GM23338 (cell line): ENCODE results near the gene ITSN2. TPM values are rescaled to one million over a fixed set of nuclear protein-coding genes. Genes with fewer than 3 reads are reported as not detected.

Source experiments
- ATAC-seq: fragments of 200-7000 bp; cut with Tn5 transposase; 3 replicates; pipeline ENCODE4 v1.9.1; 2020
- DNase-seq: peaks from one replicate; pipeline ENCODE4 v3.0.0-alpha.2; 2015; ENCODE audit warnings: low spot score
- H2AFZ ChIP-seq: fragments of 200-600 bp; sonication (generic); 2 replicates; pipeline ENCODE4 v1.8.0; 2016; ENCODE audit warnings: antibody characterized with exemption, mild to moderate bottlenecking, moderate library complexity
- H3F3A ChIP-seq: fragments of 200-600 bp; sonication (generic); replicated peaks from 2 replicates; pipeline ENCODE4 v1.8.0; 2017; ENCODE audit warnings: antibody characterized with exemption, mixed run types, low read depth
- H3K27ac ChIP-seq: fragments of 200-600 bp; sonication (generic); 2 replicates; pipeline ENCODE4 v1.6.1; 2016; ENCODE audit warnings: low read depth
- H3K27me3 ChIP-seq: fragments of 200-600 bp; sonication (generic); 2 replicates; pipeline ENCODE4 v1.8.0; 2016; ENCODE audit warnings: mild to moderate bottlenecking, mixed run types, moderate library complexity; ENCODE audit not compliant: insufficient read depth
- H3K36me3 ChIP-seq: fragments of 200-600 bp; sonication (generic); 2 replicates; pipeline ENCODE4 v1.8.0; 2016; ENCODE audit warnings: mild to moderate bottlenecking; ENCODE audit not compliant: insufficient read depth
- H3K4me1 ChIP-seq: fragments of 200-600 bp; sonication (generic); 2 replicates; pipeline ENCODE4 v1.8.0; 2016; ENCODE audit warnings: mild to moderate bottlenecking, moderate library complexity; ENCODE audit not compliant: insufficient read depth
- H3K4me2 ChIP-seq: fragments of 200-600 bp; sonication (generic); 2 replicates; pipeline ENCODE4 v1.7.1; 2017; ENCODE audit warnings: mixed run types
- H3K4me3 ChIP-seq: fragments of 200-600 bp; sonication (generic); 2 replicates; pipeline ENCODE4 v1.6.1; 2016; ENCODE audit warnings: mixed run types
- H3K79me2 ChIP-seq: fragments of 200-600 bp; sonication (generic); replicated peaks from 2 replicates; pipeline ENCODE4 v1.8.0; 2017; ENCODE audit warnings: mild to moderate bottlenecking; ENCODE audit not compliant: insufficient read depth
- H3K9me2 ChIP-seq: fragments of 200-600 bp; sonication (generic); 2 replicates; pipeline ENCODE4 v1.8.0; 2017; ENCODE audit not compliant: insufficient read depth
- H4K20me1 ChIP-seq: fragments of 200-600 bp; sonication (generic); replicated peaks from 2 replicates; pipeline ENCODE4 v1.8.0; 2017; ENCODE audit warnings: mild to moderate bottlenecking; ENCODE audit not compliant: insufficient read depth
- H3K27ac Mint-ChIP-seq: 2 replicates; pipeline ENCODE4 v1.8.0; 2020; ENCODE audit warnings: inconsistent platforms, mild to moderate bottlenecking, moderate library complexity, mixed read lengths
- H3K27me3 Mint-ChIP-seq: 3 replicates; pipeline ENCODE4 v1.8.0; 2022; ENCODE audit warnings: low read depth, mild to moderate bottlenecking, moderate library complexity, mixed read lengths, inconsistent platforms; ENCODE audit not compliant: insufficient read depth, poor library complexity
- H3K36me3 Mint-ChIP-seq: 3 replicates; pipeline ENCODE4 v1.8.0; 2021; ENCODE audit warnings: low read depth, mild to moderate bottlenecking, inconsistent platforms, moderate library complexity, mixed read lengths
- H3K4me1 Mint-ChIP-seq: 3 replicates; pipeline ENCODE4 v1.8.0; 2020; ENCODE audit warnings: mild to moderate bottlenecking, inconsistent platforms, mixed read lengths
- H3K4me3 Mint-ChIP-seq: 3 replicates; pipeline ENCODE4 v1.8.0; 2021; ENCODE audit warnings: moderate library complexity, mild to moderate bottlenecking, inconsistent platforms, mixed read lengths
- H3K9me3 Mint-ChIP-seq: 3 replicates; pipeline ENCODE4 v1.8.0; 2020; ENCODE audit warnings: moderate library complexity, mild to moderate bottlenecking, inconsistent platforms, mixed read lengths
- CREB1 ChIP-seq: fragments of 250-450 bp; sonication (Bioruptor Pico); IDR thresholded peaks from 2 replicates; pipeline ENCODE4 v1.5.0; 2020; ENCODE audit warnings: low read depth, mild to moderate bottlenecking, moderate library complexity
- CTCF ChIP-seq, 2 experiments: fragments of 200-600 bp in 1 of 2; sonication (generic) in 1 of 2; conservative IDR thresholded peaks; 2 replicates each; pipeline versions ENCODE4 v1.5.1 to v1.6.1; 2016 to 2017; ENCODE audit warnings: antibody characterized with exemption in 2 of 2, low read depth in 2 of 2, mild to moderate bottlenecking in 2 of 2, moderate library complexity in 1 of 2
- EZH2 ChIP-seq: fragments of 200-600 bp; sonication (generic); IDR thresholded peaks from one replicate; pipeline ENCODE4 v1.8.0; 2017; ENCODE audit warnings: antibody characterized with exemption, mild to moderate bottlenecking, low read depth; ENCODE audit not compliant: unreplicated experiment
- EZH2phosphoT487 ChIP-seq: fragments of 200-600 bp; sonication (generic); IDR thresholded peaks from one replicate; pipeline ENCODE4 v1.8.1; 2018; ENCODE audit warnings: antibody characterized with exemption; ENCODE audit not compliant: unreplicated experiment
- JUNB ChIP-seq: IDR thresholded peaks from one replicate; pipeline ENCODE4 v1.6.1; 2016; ENCODE audit warnings: antibody characterized with exemption; ENCODE audit not compliant: unreplicated experiment
- NANOG ChIP-seq: IDR thresholded peaks from 2 replicates; pipeline ENCODE4 v1.6.1; 2016; ENCODE audit warnings: antibody characterized with exemption, borderline replicate concordance
- POLR2AphosphoS5 ChIP-seq: IDR thresholded peaks from 2 replicates; pipeline ENCODE4 v1.6.1; 2016; ENCODE audit warnings: antibody characterized with exemption, low read depth
- STAT1 ChIP-seq: IDR thresholded peaks from one replicate; pipeline ENCODE4 v1.6.1; 2016; ENCODE audit warnings: antibody characterized with exemption; ENCODE audit not compliant: unreplicated experiment
- ZNF114 ChIP-seq: fragments of 250-450 bp; sonication (Bioruptor Pico); IDR thresholded peaks from 2 replicates; pipeline ENCODE4 v1.5.0; 2020; ENCODE audit warnings: mild to moderate bottlenecking, moderate library complexity
- ZNF331 ChIP-seq: fragments of 250-450 bp; sonication (Bioruptor Pico); IDR thresholded peaks from 2 replicates; pipeline ENCODE4 v1.5.0; 2020; ENCODE audit warnings: low read depth, mild to moderate bottlenecking, moderate library complexity
- polyA plus RNA-seq: library from polyadenylated mRNA; unstranded; fragments of >200 nt; fragmentation: Nextera tagmentation; extraction: Ambion mirVana; gene quantifications from 2 replicates; pipeline ENCODE4 v1.2.1, GENCODE V29; 2016
- total RNA-seq: library from RNA; depleted of rRNA; stranded (reverse); fragments of >200 nt; shearing (Covaris generic); gene quantifications from 2 replicates; pipeline ENCODE4 v1.2.3, GENCODE V29; 2014
- TF ChIP-seq, protein P1 (sequence below): IDR thresholded peaks from 2 replicates; pipeline ENCODE4 v1.6.1; 2016; ENCODE audit warnings: antibody characterized with exemption
- TF ChIP-seq, protein P2 (sequence below): IDR thresholded peaks from one replicate; pipeline ENCODE4 v1.6.1; 2018; ENCODE audit warnings: antibody characterized with exemption; ENCODE audit not compliant: unreplicated experiment
- TF ChIP-seq, protein P3 (sequence below): fragments of 250-450 bp; sonication (Bioruptor Pico); IDR thresholded peaks from 2 replicates; pipeline ENCODE4 v1.5.0; 2020; ENCODE audit warnings: mild to moderate bottlenecking, moderate library complexity

The ITSN2 gene
- total and polyA plus RNA-seq, 2 experiments from 2014 or later, result 17.1 to 17.8 TPM

GRCh38 chr2:24280645-24281044 is 79.7 kb downstream of the ITSN2 start:
- DNase-seq, result no peak
- TF ChIP-seq EZH2 (no peak), ZNF114 (no peak), ZNF331 (CRISPR knock-in tag) (no peak), POLR2AphosphoS5 (no peak), STAT1 (no peak), CTCF (conservative IDR thresholded peaks at IDR 0.05; ENCODE audit: low read depth in 2 of 2) (no peak), CREB1 (no peak), JUNB (no peak), NANOG (no peak), EZH2phosphoT487 (no peak)
- TF ChIP-seq, protein P1, sequence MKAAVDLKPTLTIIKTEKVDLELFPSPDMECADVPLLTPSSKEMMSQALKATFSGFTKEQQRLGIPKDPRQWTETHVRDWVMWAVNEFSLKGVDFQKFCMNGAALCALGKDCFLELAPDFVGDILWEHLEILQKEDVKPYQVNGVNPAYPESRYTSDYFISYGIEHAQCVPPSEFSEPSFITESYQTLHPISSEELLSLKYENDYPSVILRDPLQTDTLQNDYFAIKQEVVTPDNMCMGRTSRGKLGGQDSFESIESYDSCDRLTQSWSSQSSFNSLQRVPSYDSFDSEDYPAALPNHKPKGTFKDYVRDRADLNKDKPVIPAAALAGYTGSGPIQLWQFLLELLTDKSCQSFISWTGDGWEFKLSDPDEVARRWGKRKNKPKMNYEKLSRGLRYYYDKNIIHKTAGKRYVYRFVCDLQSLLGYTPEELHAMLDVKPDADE, result no peak
- TF ChIP-seq, protein P2, sequence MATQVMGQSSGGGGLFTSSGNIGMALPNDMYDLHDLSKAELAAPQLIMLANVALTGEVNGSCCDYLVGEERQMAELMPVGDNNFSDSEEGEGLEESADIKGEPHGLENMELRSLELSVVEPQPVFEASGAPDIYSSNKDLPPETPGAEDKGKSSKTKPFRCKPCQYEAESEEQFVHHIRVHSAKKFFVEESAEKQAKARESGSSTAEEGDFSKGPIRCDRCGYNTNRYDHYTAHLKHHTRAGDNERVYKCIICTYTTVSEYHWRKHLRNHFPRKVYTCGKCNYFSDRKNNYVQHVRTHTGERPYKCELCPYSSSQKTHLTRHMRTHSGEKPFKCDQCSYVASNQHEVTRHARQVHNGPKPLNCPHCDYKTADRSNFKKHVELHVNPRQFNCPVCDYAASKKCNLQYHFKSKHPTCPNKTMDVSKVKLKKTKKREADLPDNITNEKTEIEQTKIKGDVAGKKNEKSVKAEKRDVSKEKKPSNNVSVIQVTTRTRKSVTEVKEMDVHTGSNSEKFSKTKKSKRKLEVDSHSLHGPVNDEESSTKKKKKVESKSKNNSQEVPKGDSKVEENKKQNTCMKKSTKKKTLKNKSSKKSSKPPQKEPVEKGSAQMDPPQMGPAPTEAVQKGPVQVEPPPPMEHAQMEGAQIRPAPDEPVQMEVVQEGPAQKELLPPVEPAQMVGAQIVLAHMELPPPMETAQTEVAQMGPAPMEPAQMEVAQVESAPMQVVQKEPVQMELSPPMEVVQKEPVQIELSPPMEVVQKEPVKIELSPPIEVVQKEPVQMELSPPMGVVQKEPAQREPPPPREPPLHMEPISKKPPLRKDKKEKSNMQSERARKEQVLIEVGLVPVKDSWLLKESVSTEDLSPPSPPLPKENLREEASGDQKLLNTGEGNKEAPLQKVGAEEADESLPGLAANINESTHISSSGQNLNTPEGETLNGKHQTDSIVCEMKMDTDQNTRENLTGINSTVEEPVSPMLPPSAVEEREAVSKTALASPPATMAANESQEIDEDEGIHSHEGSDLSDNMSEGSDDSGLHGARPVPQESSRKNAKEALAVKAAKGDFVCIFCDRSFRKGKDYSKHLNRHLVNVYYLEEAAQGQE, result no peak
- TF ChIP-seq, protein P3, sequence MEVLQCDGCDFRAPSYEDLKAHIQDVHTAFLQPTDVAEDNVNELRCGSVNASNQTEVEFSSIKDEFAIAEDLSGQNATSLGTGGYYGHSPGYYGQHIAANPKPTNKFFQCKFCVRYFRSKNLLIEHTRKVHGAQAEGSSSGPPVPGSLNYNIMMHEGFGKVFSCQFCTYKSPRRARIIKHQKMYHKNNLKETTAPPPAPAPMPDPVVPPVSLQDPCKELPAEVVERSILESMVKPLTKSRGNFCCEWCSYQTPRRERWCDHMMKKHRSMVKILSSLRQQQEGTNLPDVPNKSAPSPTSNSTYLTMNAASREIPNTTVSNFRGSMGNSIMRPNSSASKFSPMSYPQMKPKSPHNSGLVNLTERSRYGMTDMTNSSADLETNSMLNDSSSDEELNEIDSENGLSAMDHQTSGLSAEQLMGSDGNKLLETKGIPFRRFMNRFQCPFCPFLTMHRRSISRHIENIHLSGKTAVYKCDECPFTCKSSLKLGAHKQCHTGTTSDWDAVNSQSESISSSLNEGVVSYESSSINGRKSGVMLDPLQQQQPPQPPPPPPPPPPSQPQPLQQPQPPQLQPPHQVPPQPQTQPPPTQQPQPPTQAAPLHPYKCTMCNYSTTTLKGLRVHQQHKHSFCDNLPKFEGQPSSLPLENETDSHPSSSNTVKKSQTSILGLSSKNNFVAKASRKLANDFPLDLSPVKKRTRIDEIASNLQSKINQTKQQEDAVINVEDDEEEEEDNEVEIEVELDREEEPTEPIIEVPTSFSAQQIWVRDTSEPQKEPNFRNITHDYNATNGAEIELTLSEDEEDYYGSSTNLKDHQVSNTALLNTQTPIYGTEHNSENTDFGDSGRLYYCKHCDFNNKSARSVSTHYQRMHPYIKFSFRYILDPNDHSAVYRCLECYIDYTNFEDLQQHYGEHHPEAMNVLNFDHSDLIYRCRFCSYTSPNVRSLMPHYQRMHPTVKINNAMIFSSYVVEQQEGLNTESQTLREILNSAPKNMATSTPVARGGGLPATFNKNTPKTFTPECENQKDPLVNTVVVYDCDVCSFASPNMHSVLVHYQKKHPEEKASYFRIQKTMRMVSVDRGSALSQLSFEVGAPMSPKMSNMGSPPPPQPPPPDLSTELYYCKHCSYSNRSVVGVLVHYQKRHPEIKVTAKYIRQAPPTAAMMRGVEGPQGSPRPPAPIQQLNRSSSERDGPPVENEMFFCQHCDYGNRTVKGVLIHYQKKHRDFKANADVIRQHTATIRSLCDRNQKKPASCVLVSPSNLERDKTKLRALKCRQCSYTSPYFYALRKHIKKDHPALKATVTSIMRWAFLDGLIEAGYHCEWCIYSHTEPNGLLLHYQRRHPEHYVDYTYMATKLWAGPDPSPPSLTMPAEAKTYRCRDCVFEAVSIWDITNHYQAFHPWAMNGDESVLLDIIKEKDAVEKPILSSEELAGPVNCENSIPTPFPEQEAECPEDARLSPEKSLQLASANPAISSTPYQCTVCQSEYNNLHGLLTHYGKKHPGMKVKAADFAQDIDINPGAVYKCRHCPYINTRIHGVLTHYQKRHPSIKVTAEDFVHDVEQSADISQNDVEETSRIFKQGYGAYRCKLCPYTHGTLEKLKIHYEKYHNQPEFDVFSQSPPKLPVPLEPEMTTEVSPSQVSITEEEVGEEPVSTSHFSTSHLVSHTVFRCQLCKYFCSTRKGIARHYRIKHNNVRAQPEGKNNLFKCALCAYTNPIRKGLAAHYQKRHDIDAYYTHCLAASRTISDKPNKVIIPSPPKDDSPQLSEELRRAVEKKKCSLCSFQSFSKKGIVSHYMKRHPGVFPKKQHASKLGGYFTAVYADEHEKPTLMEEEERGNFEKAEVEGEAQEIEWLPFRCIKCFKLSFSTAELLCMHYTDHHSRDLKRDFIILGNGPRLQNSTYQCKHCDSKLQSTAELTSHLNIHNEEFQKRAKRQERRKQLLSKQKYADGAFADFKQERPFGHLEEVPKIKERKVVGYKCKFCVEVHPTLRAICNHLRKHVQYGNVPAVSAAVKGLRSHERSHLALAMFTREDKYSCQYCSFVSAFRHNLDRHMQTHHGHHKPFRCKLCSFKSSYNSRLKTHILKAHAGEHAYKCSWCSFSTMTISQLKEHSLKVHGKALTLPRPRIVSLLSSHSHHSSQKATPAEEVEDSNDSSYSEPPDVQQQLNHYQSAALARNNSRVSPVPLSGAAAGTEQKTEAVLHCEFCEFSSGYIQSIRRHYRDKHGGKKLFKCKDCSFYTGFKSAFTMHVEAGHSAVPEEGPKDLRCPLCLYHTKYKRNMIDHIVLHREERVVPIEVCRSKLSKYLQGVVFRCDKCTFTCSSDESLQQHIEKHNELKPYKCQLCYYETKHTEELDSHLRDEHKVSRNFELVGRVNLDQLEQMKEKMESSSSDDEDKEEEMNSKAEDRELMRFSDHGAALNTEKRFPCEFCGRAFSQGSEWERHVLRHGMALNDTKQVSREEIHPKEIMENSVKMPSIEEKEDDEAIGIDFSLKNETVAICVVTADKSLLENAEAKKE, result no peak
- H3K36me3 ChIP-seq, result no peaks in the 10 kb centered on the region
- Mint-ChIP-seq H3K36me3 (no peaks in the 10 kb centered on the region), H3K4me3 (no peak overlapping the region), H3K4me1 (peaks cover 7% of the 10 kb centered on the region), H3K9me3 (no peaks in the 10 kb centered on the region), H3K27me3 (no peaks in the 10 kb centered on the region), H3K27ac (no peak overlapping the region)
- no peak overlapping the region for H3K27ac ChIP-seq
- no peak overlapping the region for H3K4me3 ChIP-seq
- 0 out of 2 replicates have a peak, but pooled peaks cover 4% of the 10 kb centered on the region for H3K4me1 ChIP-seq
- no peaks in the 10 kb centered on the region; the same call in 1 of the 2 replicates for H4K20me1 ChIP-seq
- H3K79me2 ChIP-seq, result no peaks in the 10 kb centered on the region
- no peaks in the 10 kb centered on the region for H3K9me2 ChIP-seq
- ATAC-seq, result no peak
- no peaks in the 10 kb centered on the region for H3F3A ChIP-seq
- H3K4me2 ChIP-seq, result no peak overlapping the region
- no peaks in the 10 kb centered on the region for H3K27me3 ChIP-seq
- H2AFZ ChIP-seq, result no peak overlapping the region
